B cell (primary cell): ENCODE measurements around the gene EPHB1.

Experiments
- CTCF ChIP-seq: fragments of 200-600 bp; IDR thresholded peaks from one replicate; pipeline ENCODE4 v1.8.0; 2022; ENCODE audit warnings: antibody characterized with exemption, mild to moderate bottlenecking
- EZH2 ChIP-seq: IDR thresholded peaks from 2 replicates; pipeline ENCODE4 v1.6.1; 2012; ENCODE audit warnings: borderline replicate concordance, low read depth, mild to moderate bottlenecking, moderate library complexity, low read length; ENCODE audit not compliant: insufficient read depth, poor library complexity, severe bottlenecking

GRCh38 chr3:135143474-135143873 is 348.4 kb downstream of the EPHB1 start:
- TF ChIP-seq CTCF, result no peak
- TF ChIP-seq EZH2, result no peak
